HFFc6 (cell line): ENCODE data around the gene SLC37A3. TPM values are rescaled to one million over a fixed set of nuclear protein-coding genes. Genes with fewer than 3 reads are reported as not detected.

Experiments used
- DNase-seq: peaks from one replicate; pipeline ENCODE4 v3.0.0-alpha.2; 2018
- H3K27ac Mint-ChIP-seq: 2 replicates; pipeline ENCODE4 v1.8.0; 2020; ENCODE audit warnings: mild to moderate bottlenecking, mixed read lengths
- H3K27me3 Mint-ChIP-seq: 2 replicates; pipeline ENCODE4 v1.8.0; 2021; ENCODE audit warnings: mild to moderate bottlenecking, moderate library complexity, mixed read lengths; ENCODE audit not compliant: insufficient read depth
- H3K36me3 Mint-ChIP-seq: 2 replicates; pipeline ENCODE4 v1.8.0; 2021; ENCODE audit warnings: low read depth, mixed read lengths
- H3K4me1 Mint-ChIP-seq: 2 replicates; pipeline ENCODE4 v1.8.0; 2020; ENCODE audit warnings: low read depth, mixed read lengths
- H3K4me3 Mint-ChIP-seq: 2 replicates; pipeline ENCODE4 v1.8.0; 2020; ENCODE audit warnings: mild to moderate bottlenecking, moderate library complexity, mixed read lengths
- H3K9me3 Mint-ChIP-seq: 2 replicates; pipeline ENCODE4 v1.8.0; 2020; ENCODE audit warnings: mild to moderate bottlenecking, mixed read lengths
- total RNA-seq, 6 experiments: library from RNA; stranded (reverse); fragmentation: NEBNext Ultra II Directional; extraction: Animal tissue kit (Norgen Biotek cat#: 25700); gene quantifications; 2 replicates in 1 of 6; 3 replicates in 5 of 6; pipeline ENCODE4 v1.2.3, GENCODE V29; 2021
- TF ChIP-seq, protein P1 (sequence below): fragments of 200-600 bp; sonication (generic); IDR thresholded peaks from 2 replicates; pipeline ENCODE4 v1.5.0; 2021; ENCODE audit warnings: antibody characterized with exemption, mild to moderate bottlenecking

Gene SLC37A3
- total RNA-seq, 6 experiments from 2014 or later: 26.3 to 32.8 (median 27.1) TPM

DNA sequence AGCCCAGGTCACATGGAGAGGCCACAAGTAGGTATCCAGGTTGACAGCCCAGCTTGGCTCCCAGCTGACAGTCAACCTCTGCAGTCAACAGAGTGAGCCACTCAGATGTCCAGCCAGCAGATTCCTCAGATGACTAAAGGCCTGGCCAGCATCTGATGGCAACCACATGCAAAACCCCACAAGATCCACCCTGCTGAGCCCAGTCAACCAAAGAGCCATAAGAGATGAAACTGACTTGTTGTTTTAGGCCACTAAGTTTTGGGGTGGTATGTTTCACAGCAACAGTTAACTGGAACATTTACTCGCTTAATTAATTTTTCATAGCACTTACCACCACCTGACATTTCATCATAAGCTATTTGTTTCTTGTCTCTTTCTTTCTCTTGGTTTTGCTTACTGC, 114.3 kb downstream of the SLC37A3 start:
- Mint-ChIP-seq H3K27me3 (peaks cover 59% of the 10 kb centered on the region), H3K36me3 (no peaks in the 10 kb centered on the region; the same call in 1 of the 2 replicates)

More for the DNA sequence above, 114.3 kb downstream of the SLC37A3 start:
- DNase-seq: no peak
- Mint-ChIP-seq H3K4me1 (no peaks in the 10 kb centered on the region), H3K9me3 (peaks cover 12% of the 10 kb centered on the region), H3K4me3 (no peak overlapping the region), H3K27ac (no peak overlapping the region)
- TF ChIP-seq, protein P1, sequence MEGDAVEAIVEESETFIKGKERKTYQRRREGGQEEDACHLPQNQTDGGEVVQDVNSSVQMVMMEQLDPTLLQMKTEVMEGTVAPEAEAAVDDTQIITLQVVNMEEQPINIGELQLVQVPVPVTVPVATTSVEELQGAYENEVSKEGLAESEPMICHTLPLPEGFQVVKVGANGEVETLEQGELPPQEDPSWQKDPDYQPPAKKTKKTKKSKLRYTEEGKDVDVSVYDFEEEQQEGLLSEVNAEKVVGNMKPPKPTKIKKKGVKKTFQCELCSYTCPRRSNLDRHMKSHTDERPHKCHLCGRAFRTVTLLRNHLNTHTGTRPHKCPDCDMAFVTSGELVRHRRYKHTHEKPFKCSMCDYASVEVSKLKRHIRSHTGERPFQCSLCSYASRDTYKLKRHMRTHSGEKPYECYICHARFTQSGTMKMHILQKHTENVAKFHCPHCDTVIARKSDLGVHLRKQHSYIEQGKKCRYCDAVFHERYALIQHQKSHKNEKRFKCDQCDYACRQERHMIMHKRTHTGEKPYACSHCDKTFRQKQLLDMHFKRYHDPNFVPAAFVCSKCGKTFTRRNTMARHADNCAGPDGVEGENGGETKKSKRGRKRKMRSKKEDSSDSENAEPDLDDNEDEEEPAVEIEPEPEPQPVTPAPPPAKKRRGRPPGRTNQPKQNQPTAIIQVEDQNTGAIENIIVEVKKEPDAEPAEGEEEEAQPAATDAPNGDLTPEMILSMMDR: no peak

Other genes starting within 250 kb of the SLC37A3 start
- 1 to 10 TPM in 5 of 6 experiments, under 1 TPM in 1; 0.97 to 2.2 (median 1.2) TPM for gene KDM7A, start 221.5 kb downstream of the SLC37A3 start, total RNA-seq
- not detected for gene RAB19, start 5.5 kb upstream of the SLC37A3 start, total RNA-seq
- gene MKRN1, start 81.0 kb upstream of the SLC37A3 start, total RNA-seq: 10 to 100 TPM; 62.8 to 67.5 (median 64.3) TPM
- under 1 TPM; 0.50 to 0.99 (median 0.58) TPM for gene DENND2A, start 242.3 kb upstream of the SLC37A3 start, total RNA-seq